ENCODE data around the gene FRY. TPM values are rescaled to one million over a fixed set of nuclear protein-coding genes. Genes with fewer than 3 reads are reported as not detected.

FRY gene
- polyA plus RNA-seq, 1 experiment = 24.6 TPM

DNA sequence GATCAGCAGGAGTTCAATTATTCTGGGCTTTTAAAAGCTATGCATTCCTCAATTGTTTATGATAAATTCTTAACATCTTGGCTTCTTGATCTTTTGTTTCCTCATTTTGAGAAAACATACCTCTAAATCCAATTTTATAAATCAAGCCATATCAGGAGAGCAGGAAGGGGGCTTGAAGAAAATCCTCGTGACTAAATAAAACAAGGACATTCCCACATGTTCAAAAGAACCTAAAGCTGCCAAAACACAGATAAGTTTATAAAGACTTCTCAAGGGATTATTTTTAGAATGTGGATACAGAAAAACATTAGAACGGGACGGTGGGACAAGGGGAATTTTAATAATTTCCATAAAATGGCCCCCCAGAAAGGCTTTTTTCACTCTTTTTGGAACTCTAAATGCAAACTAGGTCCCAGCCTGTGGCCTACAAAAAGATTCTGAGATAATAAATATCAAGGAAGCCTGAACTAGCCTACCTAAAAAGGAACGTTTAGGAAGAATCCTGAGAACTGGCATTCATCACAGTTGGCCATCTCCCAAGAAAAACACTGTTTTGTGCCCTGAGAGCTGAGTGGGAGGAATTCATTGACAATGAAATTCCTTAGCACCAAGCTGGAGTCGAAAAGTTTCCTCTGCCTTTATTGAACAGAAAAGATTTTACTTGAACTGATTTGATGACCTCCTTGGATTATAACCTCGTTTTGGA, 253.5 kb downstream of the FRY start:
- TF ChIP-seq, protein P1, sequence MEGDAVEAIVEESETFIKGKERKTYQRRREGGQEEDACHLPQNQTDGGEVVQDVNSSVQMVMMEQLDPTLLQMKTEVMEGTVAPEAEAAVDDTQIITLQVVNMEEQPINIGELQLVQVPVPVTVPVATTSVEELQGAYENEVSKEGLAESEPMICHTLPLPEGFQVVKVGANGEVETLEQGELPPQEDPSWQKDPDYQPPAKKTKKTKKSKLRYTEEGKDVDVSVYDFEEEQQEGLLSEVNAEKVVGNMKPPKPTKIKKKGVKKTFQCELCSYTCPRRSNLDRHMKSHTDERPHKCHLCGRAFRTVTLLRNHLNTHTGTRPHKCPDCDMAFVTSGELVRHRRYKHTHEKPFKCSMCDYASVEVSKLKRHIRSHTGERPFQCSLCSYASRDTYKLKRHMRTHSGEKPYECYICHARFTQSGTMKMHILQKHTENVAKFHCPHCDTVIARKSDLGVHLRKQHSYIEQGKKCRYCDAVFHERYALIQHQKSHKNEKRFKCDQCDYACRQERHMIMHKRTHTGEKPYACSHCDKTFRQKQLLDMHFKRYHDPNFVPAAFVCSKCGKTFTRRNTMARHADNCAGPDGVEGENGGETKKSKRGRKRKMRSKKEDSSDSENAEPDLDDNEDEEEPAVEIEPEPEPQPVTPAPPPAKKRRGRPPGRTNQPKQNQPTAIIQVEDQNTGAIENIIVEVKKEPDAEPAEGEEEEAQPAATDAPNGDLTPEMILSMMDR (IDR thresholded peaks at IDR 0.05; ENCODE audit: low read depth, low read length) = no peak
- no peaks in the 10 kb centered on the region for H3K27me3 ChIP-seq (ENCODE audit: control insufficient read depth, insufficient read depth, low read length)
- H3K27ac ChIP-seq (ENCODE audit: low read depth, low read length) = no peak overlapping the region
- POLR2A ChIA-PET = no interaction called here
- H3K9me3 ChIP-seq (ENCODE audit: control insufficient read depth, insufficient read depth, low read length) = no peaks in the 10 kb centered on the region
- no peak for DNase-seq (ENCODE audit: low read depth, low spot score)
- no peak overlapping the region for H3K4me3 ChIP-seq (ENCODE audit: low read depth, low read length)
- CTCF ChIA-PET = interaction anchor here (1.5 kb wide), 1 partner anchor 375 kb away, joined by 7 read pairs; no protein-coding TSS in a partner anchor

DNA sequence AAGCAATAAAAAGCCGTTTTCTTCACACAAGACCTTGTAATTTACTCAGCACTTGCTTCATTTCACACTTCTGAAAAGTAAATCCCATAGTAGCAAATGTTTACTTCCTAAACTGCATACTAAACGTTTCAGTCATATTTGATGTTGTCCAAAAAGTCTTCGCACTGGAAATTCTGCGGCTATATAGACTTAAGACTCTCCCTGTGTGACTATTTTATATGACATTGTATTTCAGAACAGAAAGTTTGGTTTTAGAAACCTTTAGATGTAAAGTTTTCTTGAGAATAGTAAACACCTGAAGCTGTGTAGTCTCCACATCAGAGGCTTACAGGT, 254.0 kb downstream of the FRY start:
- TF ChIP-seq, protein P1 (IDR thresholded peaks at IDR 0.05; ENCODE audit: low read depth, low read length) = no peak
- POLR2A ChIA-PET = no interaction called here
- CTCF ChIA-PET = no interaction called here
- H3K9me3 ChIP-seq (ENCODE audit: control insufficient read depth, insufficient read depth, low read length) = no peaks in the 10 kb centered on the region
- H3K4me3 ChIP-seq (ENCODE audit: low read depth, low read length) = no peak overlapping the region
- H3K27me3 ChIP-seq (ENCODE audit: control insufficient read depth, insufficient read depth, low read length) = no peaks in the 10 kb centered on the region
- DNase-seq (ENCODE audit: low read depth, low spot score) = no peak
- no peak overlapping the region for H3K27ac ChIP-seq (ENCODE audit: low read depth, low read length)

DNA sequence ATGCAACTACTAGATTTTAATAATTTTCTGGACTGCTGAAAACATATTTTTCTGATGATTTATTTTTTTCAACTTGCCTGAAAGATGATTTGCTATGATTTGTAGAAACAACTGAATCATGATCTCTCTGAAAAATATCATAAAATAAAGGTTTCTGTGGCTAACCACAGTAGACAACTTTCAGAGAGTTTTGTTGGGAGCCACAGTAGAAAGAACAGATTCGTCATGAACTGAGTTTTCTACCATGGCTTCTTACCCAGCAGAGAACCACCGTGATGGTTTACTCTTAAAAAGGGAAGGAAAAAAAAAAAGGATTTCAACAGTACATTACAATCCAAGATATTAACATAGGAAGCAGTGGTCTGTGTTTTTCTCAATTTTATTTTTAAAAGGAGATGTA, 265.6 kb downstream of the FRY start:
- no peak overlapping the region for H3K27ac ChIP-seq (ENCODE audit: low read depth, low read length)
- TF ChIP-seq, protein P1 (IDR thresholded peaks at IDR 0.05; ENCODE audit: low read depth, low read length) = no peak
- ChIA-PET POLR2A (no interaction called here), CTCF (no interaction called here)
- peaks cover 6% of the 10 kb centered on the region for H3K27me3 ChIP-seq (ENCODE audit: control insufficient read depth, insufficient read depth, low read length)
- no peak overlapping the region for H3K4me3 ChIP-seq (ENCODE audit: low read depth, low read length)
- DNase-seq (ENCODE audit: low read depth, low spot score) = no peak
- H3K9me3 ChIP-seq (ENCODE audit: control insufficient read depth, insufficient read depth, low read length) = no peaks in the 10 kb centered on the region

DNA sequence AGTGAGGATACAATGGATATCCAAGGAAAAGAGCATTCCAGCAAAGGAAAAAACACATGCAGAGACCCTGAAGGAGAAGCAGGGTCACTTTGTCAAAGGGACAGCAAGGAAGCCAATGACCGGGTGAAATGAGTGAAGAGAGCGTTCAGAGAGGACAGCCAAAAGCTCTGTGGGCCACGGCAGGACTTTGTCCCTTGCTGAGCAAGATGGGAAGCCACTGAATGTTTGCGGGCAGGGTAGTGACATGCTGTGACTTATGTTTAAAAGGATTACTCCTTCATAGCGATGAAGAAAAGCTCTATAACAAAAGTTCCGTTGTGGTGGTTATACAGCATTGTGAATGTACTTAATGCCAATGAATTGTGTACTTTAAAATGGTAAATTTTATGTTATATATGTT, 267.1 kb downstream of the FRY start:
- H3K9me3 ChIP-seq (ENCODE audit: control insufficient read depth, insufficient read depth, low read length) = no peaks in the 10 kb centered on the region
- TF ChIP-seq, protein P1 (IDR thresholded peaks at IDR 0.05; ENCODE audit: low read depth, low read length) = no peak
- H3K4me3 ChIP-seq (ENCODE audit: low read depth, low read length) = no peak overlapping the region
- no peak overlapping the region for H3K27ac ChIP-seq (ENCODE audit: low read depth, low read length)
- POLR2A ChIA-PET = no interaction called here
- CTCF ChIA-PET = no interaction called here
- no peak for DNase-seq (ENCODE audit: low read depth, low spot score)
- H3K27me3 ChIP-seq (ENCODE audit: control insufficient read depth, insufficient read depth, low read length) = peaks cover 6% of the 10 kb centered on the region

DNA sequence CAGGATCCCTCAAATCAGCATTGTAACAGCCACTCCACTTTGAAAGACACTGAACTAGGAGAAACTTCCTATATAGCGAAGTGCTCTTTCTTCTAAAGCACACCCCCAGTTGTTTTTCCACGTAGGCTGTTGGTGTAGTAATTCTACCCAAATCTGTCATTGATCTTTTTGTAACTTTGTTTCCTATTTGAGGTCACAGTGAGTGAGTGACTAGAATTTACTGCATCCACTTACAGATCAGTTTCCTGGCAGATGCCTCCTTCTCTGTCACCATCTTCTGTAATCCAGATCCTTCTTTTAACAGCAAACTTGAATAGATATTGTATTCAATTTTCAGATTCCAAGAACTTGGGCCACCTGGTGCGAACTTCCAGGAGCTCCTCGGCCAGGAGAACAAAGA, 268.3 kb downstream of the FRY start:
- Histone ChIP-seq H3K9me3 (ENCODE audit: control insufficient read depth, insufficient read depth, low read length) (no peaks in the 10 kb centered on the region), H3K27me3 (ENCODE audit: control insufficient read depth, insufficient read depth, low read length) (peaks cover 6% of the 10 kb centered on the region), H3K4me3 (ENCODE audit: low read depth, low read length) (no peak overlapping the region), H3K27ac (ENCODE audit: low read depth, low read length) (no peak overlapping the region)
- CTCF ChIA-PET = no interaction called here
- DNase-seq (ENCODE audit: low read depth, low spot score) = no peak
- POLR2A ChIA-PET = no interaction called here
- TF ChIP-seq, protein P1 (IDR thresholded peaks at IDR 0.05; ENCODE audit: low read depth, low read length) = no peak

All from AG04450 (cell line).